Heart right ventricle (tissue), 16 donors: ENCODE data around the gene KCNIP1. TPM values are rescaled to one million over a fixed set of nuclear protein-coding genes. Genes with fewer than 3 reads are reported as not detected.

Experiments used
- ATAC-seq, 8 donors: fragments of 200-7000 bp; cut with Tn5 transposase; one replicate each; pipeline ENCODE4 v1.9.1; 2020; ENCODE audit warnings: mild to moderate bottlenecking in 8 of 8, moderate library complexity in 8 of 8, moderate number of reproducible peaks in 1 of 8
- DNase-seq, 2 donors: peaks; one replicate each; pipeline ENCODE4 v3.0.0-alpha.2; 2020
- H3K27ac ChIP-seq, 10 donors: fragments of 200-600 bp; sonication (generic) in 2 of 10; one replicate each; pipeline versions ENCODE4 v1.5.0 to v1.8.0; 2020 to 2022; ENCODE audit warnings: mild to moderate bottlenecking in 3 of 10
- H3K27me3 ChIP-seq, 7 donors: fragments of 200-600 bp; one replicate each; pipeline ENCODE4 v1.8.0; 2021 to 2022; ENCODE audit warnings: mild to moderate bottlenecking in 2 of 7
- H3K36me3 ChIP-seq, 9 donors: fragments of 200-600 bp; sonication (generic) in 1 of 9; one replicate each; pipeline versions ENCODE4 v1.5.0 to v1.8.0; 2020 to 2022; ENCODE audit warnings: mild to moderate bottlenecking in 2 of 9
- H3K4me1 ChIP-seq, 9 donors: fragments of 200-600 bp; sonication (generic) in 1 of 9; one replicate each; pipeline versions ENCODE4 v1.5.0 to v1.8.0; 2020 to 2022; ENCODE audit warnings: mild to moderate bottlenecking in 4 of 9
- H3K4me3 ChIP-seq, 10 donors: fragments of 200-600 bp; sonication (generic) in 2 of 10; one replicate each; pipeline versions ENCODE4 v1.5.0 to v1.8.0; 2020 to 2022; ENCODE audit warnings: mild to moderate bottlenecking in 7 of 10, moderate library complexity in 2 of 10
- H3K9me3 ChIP-seq, 11 donors: fragments of 200-600 bp in 10 of 11; sonication (generic) in 2 of 11; one replicate each; pipeline versions ENCODE4 v1.5.0 to v1.8.0; 2013 to 2022; ENCODE audit warnings: mild to moderate bottlenecking in 2 of 11, control low read depth in 1 of 11, moderate library complexity in 1 of 11
- CTCF ChIP-seq, 9 donors: fragments of 200-600 bp; sonication (generic) in 2 of 9; IDR thresholded peaks; one replicate each; pipeline versions ENCODE4 v1.5.0 to v1.8.0; 2021 to 2022; ENCODE audit warnings: antibody characterized with exemption in 9 of 9, mild to moderate bottlenecking in 5 of 9, moderate library complexity in 1 of 9
- WGBS, 2 donors: extraction: QIAGEN DNeasy Blood & Tissue Kit; methylation state at CpG; one replicate each; pipeline ENCODE4 v1.1.7; 2013; ENCODE audit warnings: inconsistent platforms in 1 of 2; 5-methylcytosine and 5-hydroxymethylcytosine counted together
- intact Hi-C, 10 donors: fragments of 100-400 bp; cut with DNase I; formaldehyde crosslinking; loops; one replicate each; pipeline versions ENCODE4 v1.11.1 to v1.14.2; 2022
- polyA plus RNA-seq, 2 donors: library from polyadenylated mRNA; stranded (reverse); fragments of 200-250 nt; gene quantifications; one replicate each; pipeline ENCODE4 v1.2.3, GENCODE V29; 2013
- total RNA-seq, 10 donors: library from RNA; stranded (reverse); fragmentation: NEBNext Ultra II Directional in 3 of 10; extraction: Animal tissue kit (Norgen Biotek cat#: 25700) in 3 of 10; gene quantifications; one replicate each; pipeline versions ENCODE4 v1.2.1 to v1.2.4, GENCODE V29; 2021 to 2023
- donor health status: Arrhythmogenic right ventricular cardiomyopathy.
- donor health status: ischemic (EF 13 %, LVEDD 7.1; RV severe dilation, severe dysfunction).
- donor health status: healthy with polysubstance abuse.
- donor health status: DM: no; HTN: yes; CAD: no.
- donor health status: DM: no; HTN: no; CAD: no.
- donor health status: ischemic (EF 25% LVEDD 6.9; RV normal size, moderate dysfunction).
- donor health status: ischemic (EF 25% LVEDD 5.7; RV mildly dilated, moderate dysfunction).
- donor health status: healthy.
- donor health status: DM: yes; HTN: yes; CAD: no.
- donor health status: Ischemic cardiomyopathy.
- donor health status: ischemic (EF 35%, LVEDD 5.7; RV mildly dilated, moderate dysfunction).
- donor health status: nonischemic (EF 11% LVEDD 7.7; RV severe dilation, severe dysfunction).
- donor health status: DM: yes; HTN: yes; CAD: no.
- donor health status: PGD.
- donor health status: ischemic (EF 29% LVEDD 5.4; RV normal size, mild dysfunction).
- donor health status: nonischemic (EF 23%, LVEDD 6.1; RV moderate dilation, normal function).

Gene KCNIP1
- total and polyA plus RNA-seq, 12 donors = 0.06 to 0.67 (median 0.21) TPM; not detected in 7

GRCh38 chr5:170731052-170731451 is 227.2 kb downstream of the KCNIP1 start:
- Histone ChIP-seq H3K4me1 (no peaks in the 10 kb centered on the region), H3K27ac (no peak overlapping the region), H3K27me3 (peaks cover 0 to 4% (median 0%) of the 10 kb centered on the region in 7 donors), H3K36me3 (peaks cover 0 to 19% (median 0%) of the 10 kb centered on the region in 9 donors), H3K9me3 (peaks cover 0 to 23% (median 0%) of the 10 kb centered on the region in 11 donors), H3K4me3 (no peak overlapping the region)
- no peak for TF ChIP-seq CTCF (IDR thresholded peaks at IDR 0.05)
- intact Hi-C loops = no loop called here
- 88 to 90% methylated on average over 1 of the region's 1 CpG for WGBS, 2 donors
- DNase-seq (no peak), ATAC-seq (no peak)

GRCh38 chr5:170732685-170733084 is 228.9 kb downstream of the KCNIP1 start:
- no peak overlapping the region for H3K4me3 ChIP-seq
- peaks cover 0 to 24% (median 0%) of the 10 kb centered on the region in 11 donors for H3K9me3 ChIP-seq
- ATAC-seq (no peak), DNase-seq (no peak)
- H3K4me1 ChIP-seq = no peaks in the 10 kb centered on the region
- H3K27ac ChIP-seq = no peak overlapping the region
- peaks cover 0 to 4% (median 0%) of the 10 kb centered on the region in 7 donors for H3K27me3 ChIP-seq
- H3K36me3 ChIP-seq = peaks cover 0 to 19% (median 0%) of the 10 kb centered on the region in 9 donors
- TF ChIP-seq CTCF (IDR thresholded peaks at IDR 0.05) = no peak
- WGBS, 2 donors = 66 to 72% methylated on average over 2 of the region's 2 CpGs
- intact Hi-C loops = no loop called here

GRCh38 chr5:170736966-170737365 is 233.1 kb downstream of the KCNIP1 start:
- TF ChIP-seq CTCF (IDR thresholded peaks at IDR 0.05) = no peak
- intact Hi-C loops = no loop called here
- no peak for DNase-seq
- peaks cover 0 to 20% (median 0%) of the 10 kb centered on the region in 11 donors for H3K9me3 ChIP-seq
- H3K4me1 ChIP-seq = no peaks in the 10 kb centered on the region
- peaks cover 0 to 5% (median 0%) of the 10 kb centered on the region in 9 donors for H3K36me3 ChIP-seq
- no peak overlapping the region for H3K27ac ChIP-seq
- H3K27me3 ChIP-seq = no peaks in the 10 kb centered on the region
- no peak overlapping the region for H3K4me3 ChIP-seq
- WGBS, 2 donors = 56 to 60% methylated on average over 3 of the region's 3 CpGs
- ATAC-seq = no peak

GRCh38 chr5:170737591-170737990 is 233.8 kb downstream of the KCNIP1 start:
- Histone ChIP-seq H3K27me3 (no peaks in the 10 kb centered on the region), H3K9me3 (peaks cover 0 to 20% (median 0%) of the 10 kb centered on the region in 11 donors), H3K27ac (no peak overlapping the region), H3K4me3 (no peak overlapping the region), H3K4me1 (no peaks in the 10 kb centered on the region), H3K36me3 (peaks cover 0 to 5% (median 0%) of the 10 kb centered on the region in 9 donors)
- intact Hi-C loops = no loop called here
- TF ChIP-seq CTCF (IDR thresholded peaks at IDR 0.05) = no peak
- DNase-seq = no peak
- ATAC-seq = no peak
- WGBS, 2 donors = 63 to 81% methylated on average over 1 of the region's 1 CpG
